ENCODE measurements around the gene CABP1.

The CABP1 gene

GRCh38 chr12:120698665-120699064 is 58.2 kb downstream of the CABP1 start:
- no peak for DNase-seq

DNA sequence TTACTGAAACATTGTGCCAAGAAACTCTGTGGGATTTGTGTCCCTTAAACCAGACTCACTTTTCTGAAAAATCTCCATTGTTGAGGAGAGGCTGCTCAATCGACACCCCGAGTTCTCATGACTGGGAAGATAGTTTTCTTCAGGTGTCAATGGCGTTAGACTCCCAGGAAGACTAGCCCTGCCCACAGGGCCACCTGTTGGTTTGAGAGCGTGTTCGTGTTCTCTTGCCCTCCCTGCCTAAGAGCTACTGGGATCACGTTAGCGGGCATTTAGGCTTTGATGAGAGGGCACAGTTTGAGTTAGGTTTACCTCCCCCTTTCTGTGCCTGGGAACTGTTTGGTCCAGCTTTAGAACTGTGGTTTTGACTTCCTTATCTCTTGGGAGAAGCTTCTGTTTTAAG is 59.1 kb downstream of the CABP1 start:
- DNase-seq, result no peak

- no peak for DNase-seq
Observed at GRCh38 chr12:120700886-120701285, 60.5 kb downstream of the CABP1 start.

DNA sequence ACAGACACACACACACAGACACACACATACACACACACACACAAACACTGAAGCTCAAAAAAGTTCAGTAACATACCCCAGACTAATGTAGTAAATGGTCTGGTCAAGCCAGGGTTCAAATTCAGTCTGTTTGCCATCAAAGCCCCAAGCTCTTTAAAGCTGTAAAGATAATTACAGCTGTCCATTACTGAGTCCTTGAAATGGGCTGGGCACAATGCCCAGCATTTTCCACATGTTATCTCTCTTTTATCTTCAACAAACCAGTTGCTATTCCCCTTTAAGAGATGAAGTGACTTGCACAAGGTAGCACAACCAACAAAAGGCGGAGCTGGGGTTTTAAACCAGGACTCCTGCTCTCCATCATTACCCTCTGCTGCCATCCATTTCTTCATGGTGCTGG is 62.2 kb downstream of the CABP1 start:
- DNase-seq, result no peak

DNA sequence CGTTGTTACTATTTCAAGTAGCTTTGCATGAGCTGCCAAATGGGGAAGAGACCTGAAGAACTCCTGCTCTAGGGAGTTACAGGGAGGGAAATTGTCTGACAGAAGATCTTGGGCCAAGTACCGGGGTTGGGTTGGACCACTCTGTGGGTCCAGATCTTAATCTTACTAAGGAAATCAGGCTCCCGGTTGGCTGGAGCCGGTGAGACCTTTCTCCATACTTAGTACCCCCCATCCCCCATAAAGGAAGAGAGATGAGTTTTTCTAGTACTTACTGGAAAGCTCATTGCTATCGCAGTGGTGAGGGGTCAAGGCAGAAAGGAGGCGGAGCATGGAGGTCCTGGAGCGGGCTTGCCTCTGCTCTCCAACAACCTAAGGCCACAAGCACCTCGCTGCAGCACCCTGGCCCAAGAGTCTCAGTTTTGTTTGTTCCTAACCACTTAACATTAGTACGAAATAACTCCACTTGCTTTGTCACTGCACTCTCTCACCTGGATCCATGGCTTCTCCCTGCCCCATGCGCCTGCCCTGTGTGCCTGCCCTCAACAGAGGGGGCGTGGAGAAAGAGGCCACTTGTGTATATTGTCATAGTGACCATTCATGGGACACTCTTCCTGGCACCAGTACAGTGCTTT is 63.0 kb downstream of the CABP1 start:
- DNase-seq, result no peak

GRCh38 chr12:120705618-120706017 is 65.2 kb downstream of the CABP1 start:
- no peak for DNase-seq

DNA sequence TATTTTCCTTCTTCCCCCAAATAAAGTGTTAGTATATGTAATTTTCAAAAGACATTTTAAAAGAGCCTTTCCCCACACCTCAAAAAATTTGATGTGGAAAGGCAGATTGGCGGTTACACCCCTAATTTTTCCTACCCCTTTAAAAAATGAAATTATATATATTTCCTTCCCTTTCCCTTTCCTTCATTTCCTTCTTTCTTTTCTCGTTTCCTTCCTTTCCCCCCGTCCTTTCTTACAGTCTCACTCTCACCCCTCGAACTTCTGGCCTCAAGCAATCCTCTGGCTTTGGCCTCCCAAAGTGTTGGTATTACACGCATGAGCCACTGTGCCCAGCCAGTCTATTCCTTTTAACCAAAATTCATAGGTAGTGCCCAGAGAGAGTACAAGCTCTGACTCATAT is 65.6 kb downstream of the CABP1 start:
- no peak for DNase-seq

- DNase-seq, result no peak
Observed at GRCh38 chr12:120708651-120709050, 68.2 kb downstream of the CABP1 start.

DNA sequence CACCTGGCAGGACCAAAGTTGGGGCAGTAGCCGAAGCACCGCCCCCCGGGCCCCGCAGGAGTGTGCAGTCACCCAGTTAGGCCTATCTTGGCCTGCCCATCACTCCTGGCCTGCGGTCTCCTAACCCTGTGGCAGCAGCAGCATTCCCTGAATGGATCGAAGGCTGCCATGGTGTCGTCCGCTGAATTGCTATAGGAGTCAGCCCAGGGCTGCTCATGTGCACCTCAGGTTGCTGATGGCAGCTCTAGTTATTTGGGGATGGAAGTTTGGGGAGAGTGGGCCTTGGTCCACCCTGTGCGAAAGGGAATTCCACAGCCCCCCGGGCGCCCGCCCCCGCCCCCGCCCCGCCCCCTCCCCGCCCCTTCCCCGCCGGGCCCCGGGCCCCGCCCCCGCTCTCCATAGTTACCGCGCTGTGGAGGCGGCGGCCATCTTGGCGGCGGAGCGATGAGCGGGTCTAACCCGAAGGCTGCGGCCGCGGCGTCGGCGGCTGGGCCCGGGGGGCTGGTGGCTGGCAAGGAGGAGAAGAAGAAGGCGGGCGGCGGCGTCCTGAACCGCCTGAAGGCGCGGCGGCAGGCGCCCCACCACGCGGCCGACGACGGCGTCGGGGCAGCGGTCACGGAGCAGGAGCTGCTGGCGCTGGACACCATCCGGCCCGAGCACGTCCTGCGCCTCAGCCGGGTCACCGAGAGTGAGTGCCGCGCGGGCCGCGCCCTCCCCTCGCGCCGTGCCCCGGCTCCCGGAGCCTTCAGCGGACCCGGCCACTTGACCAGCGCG is 69.8 kb downstream of the CABP1 start, which contains the start of gene UNC119B:
Gene UNC119B, plus strand, starts transcription at position 428 of the 774 bp plus-strand sequence. Its CDS starts 17 bp downstream, at position 445.
- DNase-seq, result peak; percentile 31

DNA sequence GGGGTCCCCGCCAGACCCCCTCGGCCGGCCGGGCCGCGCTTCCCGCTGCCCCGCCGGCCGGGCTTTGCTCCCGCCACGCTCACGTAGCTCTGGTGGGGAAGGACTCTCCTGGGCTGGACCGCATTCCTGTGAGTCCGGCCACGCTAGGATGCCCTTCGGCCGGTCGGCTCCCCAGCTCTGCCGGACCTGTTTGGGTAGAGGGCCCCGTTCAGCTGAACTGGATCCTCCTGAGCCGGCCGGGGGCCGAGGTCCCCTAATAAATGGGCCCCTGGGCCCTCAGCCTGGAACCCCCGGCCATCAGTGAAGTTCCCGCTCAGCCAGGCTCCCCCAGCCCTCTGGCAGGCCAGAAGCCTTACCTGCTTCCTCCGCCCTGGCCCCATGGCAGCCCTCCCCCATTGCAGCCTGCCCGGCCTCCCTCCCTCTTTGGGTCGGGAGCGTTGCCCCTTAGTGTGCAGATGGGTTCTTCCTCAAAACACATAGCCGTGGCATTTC is 70.4 kb downstream of the CABP1 start:
- no peak for DNase-seq

GRCh38 chr12:120711411-120711810 is 71.0 kb downstream of the CABP1 start:
- no peak for DNase-seq

DNA sequence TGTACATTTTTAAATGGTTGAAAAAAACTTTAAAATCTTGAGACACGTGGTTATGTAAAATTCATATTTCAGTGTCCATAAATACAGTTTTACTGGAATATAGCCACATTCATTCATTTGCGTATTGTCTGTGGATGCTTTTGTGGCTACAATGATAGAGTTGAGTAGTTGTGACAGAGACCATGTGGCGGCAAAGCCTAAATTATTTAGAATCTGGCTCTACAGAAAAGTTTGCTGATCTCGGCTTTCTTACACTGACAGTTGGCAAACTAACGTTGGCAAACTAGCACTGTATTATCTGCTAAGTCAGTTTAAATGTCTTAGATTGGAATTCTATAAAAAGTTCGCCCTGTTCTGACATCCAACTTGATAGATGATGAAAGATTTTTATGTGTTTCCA is 72.2 kb downstream of the CABP1 start:
- DNase-seq, result no peak

DNA sequence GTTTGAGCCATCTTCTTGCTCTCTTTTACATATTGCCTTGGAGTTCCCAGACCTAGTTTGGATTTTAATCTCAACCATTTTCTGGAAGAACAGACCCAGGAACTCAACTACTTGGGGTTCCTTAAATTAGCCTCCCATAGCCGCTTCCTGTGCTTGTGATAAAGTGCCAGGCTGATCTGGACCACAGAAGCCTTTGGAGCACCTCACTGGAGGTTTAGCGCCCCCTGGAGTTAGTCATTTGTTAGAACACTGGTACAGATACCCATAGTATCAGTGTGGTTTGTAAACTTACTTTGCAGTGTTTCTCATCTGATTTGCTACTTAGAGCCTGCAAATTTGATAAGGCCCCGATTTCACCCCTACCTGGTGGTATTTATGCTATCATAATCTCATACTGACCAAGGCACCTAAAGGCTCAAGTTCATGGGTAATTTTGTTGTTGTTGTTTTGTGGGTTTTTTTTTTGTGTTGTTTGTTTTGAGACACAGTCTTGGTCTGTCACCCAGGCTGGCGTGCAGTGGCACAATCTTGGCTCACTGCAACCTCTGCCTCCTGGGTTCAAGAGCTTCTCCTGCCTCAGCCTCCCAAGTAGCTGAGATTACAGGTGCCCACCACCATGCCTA is 73.5 kb downstream of the CABP1 start:
- DNase-seq, result peak; percentile 24
